Measurements from ENCODE around the gene NRP1.

GRCh38 chr10:33217854-33218253, 116.6 kb downstream of the NRP1 start:
- TF ChIP-seq, protein P1, sequence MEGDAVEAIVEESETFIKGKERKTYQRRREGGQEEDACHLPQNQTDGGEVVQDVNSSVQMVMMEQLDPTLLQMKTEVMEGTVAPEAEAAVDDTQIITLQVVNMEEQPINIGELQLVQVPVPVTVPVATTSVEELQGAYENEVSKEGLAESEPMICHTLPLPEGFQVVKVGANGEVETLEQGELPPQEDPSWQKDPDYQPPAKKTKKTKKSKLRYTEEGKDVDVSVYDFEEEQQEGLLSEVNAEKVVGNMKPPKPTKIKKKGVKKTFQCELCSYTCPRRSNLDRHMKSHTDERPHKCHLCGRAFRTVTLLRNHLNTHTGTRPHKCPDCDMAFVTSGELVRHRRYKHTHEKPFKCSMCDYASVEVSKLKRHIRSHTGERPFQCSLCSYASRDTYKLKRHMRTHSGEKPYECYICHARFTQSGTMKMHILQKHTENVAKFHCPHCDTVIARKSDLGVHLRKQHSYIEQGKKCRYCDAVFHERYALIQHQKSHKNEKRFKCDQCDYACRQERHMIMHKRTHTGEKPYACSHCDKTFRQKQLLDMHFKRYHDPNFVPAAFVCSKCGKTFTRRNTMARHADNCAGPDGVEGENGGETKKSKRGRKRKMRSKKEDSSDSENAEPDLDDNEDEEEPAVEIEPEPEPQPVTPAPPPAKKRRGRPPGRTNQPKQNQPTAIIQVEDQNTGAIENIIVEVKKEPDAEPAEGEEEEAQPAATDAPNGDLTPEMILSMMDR (IDR thresholded peaks at IDR 0.05; ENCODE audit: low read depth, low read length, poor library complexity, severe bottlenecking) = no peak
- no peak for TF ChIP-seq EZH2phosphoT487 (IDR thresholded peaks at IDR 0.05; ENCODE audit: borderline replicate concordance, low read length)
